Bronchial epithelial cell (primary cell): Measurements from ENCODE around the gene BLNK. TPM values are rescaled to one million over a fixed set of nuclear protein-coding genes. Genes with fewer than 3 reads are reported as not detected.

Experiments used
- DNase-seq: peaks from one replicate; pipeline ENCODE4 v3.0.0-alpha.2; 2010; ENCODE audit warnings: low read depth
- FAIRE-seq: peaks from 2 replicates; lab custom pipeline; 2011; peaks lifted over from hg19 to GRCh38; lab: Jason Lieb, UNC
- H3K27me3 ChIP-seq: 2 replicates; pipeline ENCODE4 v1.5.1; 2011; ENCODE audit warnings: low read length; ENCODE audit not compliant: control insufficient read depth, insufficient read depth
- H3K36me3 ChIP-seq: 2 replicates; pipeline ENCODE4 v1.5.1; 2011; ENCODE audit warnings: low read length; ENCODE audit not compliant: control insufficient read depth, insufficient read depth
- H3K4me3 ChIP-seq: 2 replicates; pipeline ENCODE4 v1.5.1; 2011; ENCODE audit warnings: mild to moderate bottlenecking, low read depth, low read length, control low read depth
- total RNA-seq: library from RNA; depleted of rRNA; stranded (reverse); fragments of >200 nt; gene quantifications from 2 replicates; pipeline ENCODE4 v1.2.1, GENCODE V29; 2014
- TF ChIP-seq, protein P1 (sequence below): IDR thresholded peaks from 2 replicates; pipeline ENCODE4 v1.5.1; 2011; ENCODE audit warnings: mild to moderate bottlenecking, moderate library complexity, low read length, control low read depth, inconsistent platforms; ENCODE audit not compliant: insufficient read depth, severe bottlenecking

BLNK gene
- total RNA-seq, 1 donor from 2014 or later, result 2.6 TPM

- no peaks in the 10 kb centered on the region for H3K27me3 ChIP-seq
- H3K36me3 ChIP-seq, result peaks cover 1% of the 10 kb centered on the region
- TF ChIP-seq, protein P1, sequence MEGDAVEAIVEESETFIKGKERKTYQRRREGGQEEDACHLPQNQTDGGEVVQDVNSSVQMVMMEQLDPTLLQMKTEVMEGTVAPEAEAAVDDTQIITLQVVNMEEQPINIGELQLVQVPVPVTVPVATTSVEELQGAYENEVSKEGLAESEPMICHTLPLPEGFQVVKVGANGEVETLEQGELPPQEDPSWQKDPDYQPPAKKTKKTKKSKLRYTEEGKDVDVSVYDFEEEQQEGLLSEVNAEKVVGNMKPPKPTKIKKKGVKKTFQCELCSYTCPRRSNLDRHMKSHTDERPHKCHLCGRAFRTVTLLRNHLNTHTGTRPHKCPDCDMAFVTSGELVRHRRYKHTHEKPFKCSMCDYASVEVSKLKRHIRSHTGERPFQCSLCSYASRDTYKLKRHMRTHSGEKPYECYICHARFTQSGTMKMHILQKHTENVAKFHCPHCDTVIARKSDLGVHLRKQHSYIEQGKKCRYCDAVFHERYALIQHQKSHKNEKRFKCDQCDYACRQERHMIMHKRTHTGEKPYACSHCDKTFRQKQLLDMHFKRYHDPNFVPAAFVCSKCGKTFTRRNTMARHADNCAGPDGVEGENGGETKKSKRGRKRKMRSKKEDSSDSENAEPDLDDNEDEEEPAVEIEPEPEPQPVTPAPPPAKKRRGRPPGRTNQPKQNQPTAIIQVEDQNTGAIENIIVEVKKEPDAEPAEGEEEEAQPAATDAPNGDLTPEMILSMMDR, result no peak
- H3K4me3 ChIP-seq, result no peak overlapping the region
- DNase-seq, result no peak
- FAIRE-seq, result no peak
Measured at GRCh38 chr10:96257944-96258343, 13.4 kb downstream of the BLNK start.

- Histone ChIP-seq H3K36me3 (peaks cover 1% of the 10 kb centered on the region), H3K27me3 (no peaks in the 10 kb centered on the region), H3K4me3 (no peak overlapping the region)
- TF ChIP-seq, protein P1, result no peak
- DNase-seq (no peak), FAIRE-seq (no peak)
Measured at GRCh38 chr10:96255549-96256333, 15.6 kb downstream of the BLNK start.

GRCh38 chr10:96254976-96255375, 16.4 kb downstream of the BLNK start:
- no peaks in the 10 kb centered on the region for H3K27me3 ChIP-seq
- peaks cover 1% of the 10 kb centered on the region for H3K36me3 ChIP-seq
- TF ChIP-seq, protein P1, result no peak
- FAIRE-seq (no peak), DNase-seq (no peak)
- H3K4me3 ChIP-seq, result no peak overlapping the region

GRCh38 chr10:96252730-96253129, 18.6 kb downstream of the BLNK start:
- no peak for DNase-seq
- no peak overlapping the region for H3K4me3 ChIP-seq
- H3K36me3 ChIP-seq, result peaks cover 1% of the 10 kb centered on the region
- FAIRE-seq, result no peak
- TF ChIP-seq, protein P1, result no peak
- no peaks in the 10 kb centered on the region for H3K27me3 ChIP-seq

DNA sequence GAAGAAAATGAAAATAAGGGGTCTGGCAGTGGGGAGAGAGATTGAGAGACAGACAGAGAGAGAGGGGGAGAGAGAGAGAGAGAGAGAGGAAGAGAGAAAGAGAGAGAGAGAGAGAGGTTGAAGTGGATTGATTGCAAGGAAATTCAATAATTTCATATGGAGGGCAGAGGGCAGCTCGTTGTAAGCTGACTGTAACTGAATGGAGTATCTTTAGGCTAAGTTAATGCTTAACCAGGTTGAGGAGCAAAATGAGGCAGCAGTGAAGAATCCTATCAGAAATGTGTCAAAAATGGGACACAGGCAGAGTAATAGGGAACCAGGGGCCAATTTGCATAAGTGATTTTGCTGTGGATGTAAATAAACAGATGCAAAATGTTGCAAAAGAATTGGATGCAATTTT, 21.0 kb downstream of the BLNK start:
- FAIRE-seq (no peak), DNase-seq (no peak)
- Histone ChIP-seq H3K4me3 (no peak overlapping the region), H3K36me3 (peaks cover 2% of the 10 kb centered on the region), H3K27me3 (no peaks in the 10 kb centered on the region)
- TF ChIP-seq, protein P1, result no peak
